DND-41 (cell line): ENCODE measurements around the gene FHOD3.

Source experiments
- EZH2 ChIP-seq: IDR thresholded peaks from 3 replicates; pipeline ENCODE4 v1.6.1; 2012; ENCODE audit warnings: borderline replicate concordance, low read depth, mild to moderate bottlenecking, moderate library complexity, low read length, inconsistent platforms; ENCODE audit not compliant: severe bottlenecking
- TF ChIP-seq, protein P1 (sequence below): IDR thresholded peaks from 2 replicates; pipeline ENCODE4 v1.5.1; 2012; ENCODE audit warnings: borderline replicate concordance, low read length, moderate library complexity, mild to moderate bottlenecking; ENCODE audit not compliant: poor library complexity, severe bottlenecking; ENCODE audit errors: extremely low read depth

DNA sequence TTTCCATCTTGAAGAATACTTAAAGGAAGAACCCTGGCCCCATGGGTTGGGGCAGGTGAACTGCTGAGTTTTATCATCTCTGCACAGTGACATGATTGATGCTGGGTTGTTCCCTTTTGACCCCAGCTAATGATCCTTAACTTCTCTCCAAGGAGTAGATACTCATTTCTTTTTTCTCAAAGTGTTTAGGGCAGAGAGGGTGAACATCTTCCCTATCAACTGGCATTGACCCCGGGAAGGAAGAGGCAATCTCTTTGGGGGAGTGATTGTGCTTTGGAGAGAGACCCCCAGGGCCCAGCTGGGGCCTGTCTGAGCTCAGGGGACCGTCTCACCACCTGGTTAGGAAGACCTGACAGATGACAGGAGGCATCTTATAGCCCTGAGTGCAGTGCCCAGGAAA lies 190.6 kb downstream of the FHOD3 start:
- TF ChIP-seq, protein P1, sequence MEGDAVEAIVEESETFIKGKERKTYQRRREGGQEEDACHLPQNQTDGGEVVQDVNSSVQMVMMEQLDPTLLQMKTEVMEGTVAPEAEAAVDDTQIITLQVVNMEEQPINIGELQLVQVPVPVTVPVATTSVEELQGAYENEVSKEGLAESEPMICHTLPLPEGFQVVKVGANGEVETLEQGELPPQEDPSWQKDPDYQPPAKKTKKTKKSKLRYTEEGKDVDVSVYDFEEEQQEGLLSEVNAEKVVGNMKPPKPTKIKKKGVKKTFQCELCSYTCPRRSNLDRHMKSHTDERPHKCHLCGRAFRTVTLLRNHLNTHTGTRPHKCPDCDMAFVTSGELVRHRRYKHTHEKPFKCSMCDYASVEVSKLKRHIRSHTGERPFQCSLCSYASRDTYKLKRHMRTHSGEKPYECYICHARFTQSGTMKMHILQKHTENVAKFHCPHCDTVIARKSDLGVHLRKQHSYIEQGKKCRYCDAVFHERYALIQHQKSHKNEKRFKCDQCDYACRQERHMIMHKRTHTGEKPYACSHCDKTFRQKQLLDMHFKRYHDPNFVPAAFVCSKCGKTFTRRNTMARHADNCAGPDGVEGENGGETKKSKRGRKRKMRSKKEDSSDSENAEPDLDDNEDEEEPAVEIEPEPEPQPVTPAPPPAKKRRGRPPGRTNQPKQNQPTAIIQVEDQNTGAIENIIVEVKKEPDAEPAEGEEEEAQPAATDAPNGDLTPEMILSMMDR, result no peak
- no peak for TF ChIP-seq EZH2
